Measurements from ENCODE around the gene DPYSL3. TPM values are rescaled to one million over a fixed set of nuclear protein-coding genes. Genes with fewer than 3 reads are reported as not detected.

The DPYSL3 gene
- total RNA-seq, 4 donors from 2014 or later = 121 to 213 (median 168) TPM

DNA sequence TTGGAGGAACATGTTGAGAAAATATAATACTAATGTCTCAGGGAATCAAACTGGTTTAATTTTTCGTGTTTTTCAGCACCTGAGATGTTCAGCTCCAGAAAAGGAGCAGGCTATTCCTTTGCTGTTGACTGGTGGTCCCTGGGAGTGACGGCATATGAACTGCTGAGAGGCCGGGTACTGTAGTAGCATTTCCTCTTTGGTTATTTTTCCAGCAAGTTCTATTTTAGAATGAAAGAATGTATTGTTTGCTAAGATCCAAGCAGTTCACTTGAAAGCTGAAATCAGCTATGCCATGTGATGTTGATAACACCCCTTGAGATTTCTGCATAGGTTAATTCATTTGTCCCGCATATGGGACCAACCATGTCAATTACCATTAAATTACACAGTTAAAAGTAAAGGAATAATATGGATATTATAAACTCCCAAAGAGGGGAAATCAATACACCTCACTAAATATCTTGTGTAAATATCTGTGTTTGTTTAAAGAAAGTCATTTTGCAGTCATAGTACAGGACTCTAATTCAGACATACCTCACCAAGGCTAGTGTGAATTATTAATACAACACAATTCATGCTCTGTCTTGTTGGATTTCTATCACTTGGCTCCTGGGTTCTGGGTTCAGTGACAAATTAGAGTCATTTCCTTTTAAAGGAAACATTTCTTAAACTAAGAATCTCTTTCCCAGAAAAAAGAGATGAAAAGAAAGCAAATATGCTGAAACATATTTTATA lies 148.3 kb downstream of the DPYSL3 start:
- no peaks in the 10 kb centered on the region for H3K4me1 ChIP-seq
- no peaks in the 10 kb centered on the region for H3K27me3 ChIP-seq
- no peak for TF ChIP-seq POLR2A (IDR thresholded peaks at IDR 0.05)
- DNase-seq = no peak
- no peaks in the 10 kb centered on the region for H3K36me3 ChIP-seq
- H3K27ac ChIP-seq = no peak overlapping the region
- H3K4me3 ChIP-seq = no peak overlapping the region
- H3K9me3 ChIP-seq = no peaks in the 10 kb centered on the region
- intact Hi-C loops (cut with DNase I; ENCODE audit: low total_unique reads) = no loop called here

GRCh38 chr5:147360816-147361215 lies 149.1 kb downstream of the DPYSL3 start:
- intact Hi-C loops (cut with DNase I; ENCODE audit: low total_unique reads) = no loop called here
- H3K27ac ChIP-seq = no peak overlapping the region

DNA sequence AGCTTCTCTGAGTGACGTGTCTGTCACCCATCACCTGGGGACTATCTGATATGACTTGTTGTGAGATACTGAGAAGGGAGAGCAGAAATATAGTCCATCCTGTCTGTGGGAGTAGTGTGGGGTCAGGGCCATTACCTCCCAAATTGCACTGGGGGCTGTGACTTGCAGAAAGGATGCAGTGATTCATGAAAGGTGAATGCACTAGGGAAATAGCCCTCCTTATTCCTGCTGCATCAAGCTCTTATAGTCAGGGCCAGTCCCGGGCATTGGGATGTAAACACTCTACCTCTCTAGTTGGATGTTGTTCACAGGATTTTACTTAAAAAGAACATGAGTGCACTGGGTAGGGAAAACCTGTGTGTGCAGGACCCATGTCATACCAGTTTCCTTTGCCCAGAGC lies 150.3 kb downstream of the DPYSL3 start:
- no peak for TF ChIP-seq POLR2A (IDR thresholded peaks at IDR 0.05)
- TF ChIP-seq, protein P1, sequence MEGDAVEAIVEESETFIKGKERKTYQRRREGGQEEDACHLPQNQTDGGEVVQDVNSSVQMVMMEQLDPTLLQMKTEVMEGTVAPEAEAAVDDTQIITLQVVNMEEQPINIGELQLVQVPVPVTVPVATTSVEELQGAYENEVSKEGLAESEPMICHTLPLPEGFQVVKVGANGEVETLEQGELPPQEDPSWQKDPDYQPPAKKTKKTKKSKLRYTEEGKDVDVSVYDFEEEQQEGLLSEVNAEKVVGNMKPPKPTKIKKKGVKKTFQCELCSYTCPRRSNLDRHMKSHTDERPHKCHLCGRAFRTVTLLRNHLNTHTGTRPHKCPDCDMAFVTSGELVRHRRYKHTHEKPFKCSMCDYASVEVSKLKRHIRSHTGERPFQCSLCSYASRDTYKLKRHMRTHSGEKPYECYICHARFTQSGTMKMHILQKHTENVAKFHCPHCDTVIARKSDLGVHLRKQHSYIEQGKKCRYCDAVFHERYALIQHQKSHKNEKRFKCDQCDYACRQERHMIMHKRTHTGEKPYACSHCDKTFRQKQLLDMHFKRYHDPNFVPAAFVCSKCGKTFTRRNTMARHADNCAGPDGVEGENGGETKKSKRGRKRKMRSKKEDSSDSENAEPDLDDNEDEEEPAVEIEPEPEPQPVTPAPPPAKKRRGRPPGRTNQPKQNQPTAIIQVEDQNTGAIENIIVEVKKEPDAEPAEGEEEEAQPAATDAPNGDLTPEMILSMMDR (IDR thresholded peaks at IDR 0.05) = no peak
- no peaks in the 10 kb centered on the region for H3K9me3 ChIP-seq
- intact Hi-C loops (cut with DNase I; ENCODE audit: low total_unique reads) = no loop called here
- no peaks in the 10 kb centered on the region for H3K27me3 ChIP-seq
- H3K4me3 ChIP-seq = no peak overlapping the region
- no peaks in the 10 kb centered on the region for H3K36me3 ChIP-seq
- DNase-seq = no peak
- no peaks in the 10 kb centered on the region for H3K4me1 ChIP-seq
- H3K27ac ChIP-seq = no peak overlapping the region

More at GRCh38 chr5:147360816-147361215, 149.1 kb downstream of the DPYSL3 start:
- TF ChIP-seq, protein P1 (IDR thresholded peaks at IDR 0.05) = no peak
- no peak for TF ChIP-seq POLR2A (IDR thresholded peaks at IDR 0.05)
- Histone ChIP-seq H3K27me3 (no peaks in the 10 kb centered on the region), H3K36me3 (no peaks in the 10 kb centered on the region), H3K4me3 (no peak overlapping the region), H3K4me1 (no peaks in the 10 kb centered on the region), H3K9me3 (no peaks in the 10 kb centered on the region)
- no peak for DNase-seq

- Histone ChIP-seq H3K9me3 (no peaks in the 10 kb centered on the region), H3K4me1 (no peaks in the 10 kb centered on the region), H3K4me3 (no peak overlapping the region), H3K27me3 (no peaks in the 10 kb centered on the region), H3K27ac (no peak overlapping the region), H3K36me3 (no peaks in the 10 kb centered on the region)
- no peak for DNase-seq
- intact Hi-C loops (cut with DNase I; ENCODE audit: low total_unique reads) = no loop called here
- TF ChIP-seq POLR2A (IDR thresholded peaks at IDR 0.05) = no peak
- TF ChIP-seq, protein P1 (IDR thresholded peaks at IDR 0.05) = no peak
Observed at GRCh38 chr5:147359101-147359500, 150.8 kb downstream of the DPYSL3 start.

GRCh38 chr5:147349241-147349640 lies 160.6 kb downstream of the DPYSL3 start:
- intact Hi-C loops (cut with DNase I; ENCODE audit: low total_unique reads) = no loop called here
- Histone ChIP-seq H3K9me3 (no peaks in the 10 kb centered on the region), H3K4me1 (no peaks in the 10 kb centered on the region), H3K4me3 (no peak overlapping the region), H3K27me3 (no peaks in the 10 kb centered on the region), H3K36me3 (no peaks in the 10 kb centered on the region), H3K27ac (no peak overlapping the region)
- TF ChIP-seq POLR2A (IDR thresholded peaks at IDR 0.05) = no peak
- TF ChIP-seq, protein P1 (IDR thresholded peaks at IDR 0.05) = no peak
- no peak for DNase-seq
